HL-60 (cell line): Measurements from ENCODE around the gene CTSS.

Source experiments
- DNase-seq, 2 experiments: peaks; one replicate each; pipeline ENCODE4 v3.0.0-alpha.2; 2010 to 2020; ENCODE audit warnings: low read depth in 1 of 2, low spot score in 1 of 2
- H3K27ac ChIP-seq: fragments of 250-450 bp; sonication (Bioruptor Pico); replicated peaks from 2 replicates; pipeline ENCODE4 v1.5.1; 2020; ENCODE audit warnings: mild to moderate bottlenecking, moderate library complexity
- H3K27me3 ChIP-seq: fragments of 250-450 bp; sonication (Bioruptor Pico); 2 replicates; pipeline ENCODE4 v1.5.1; 2021; ENCODE audit warnings: mild to moderate bottlenecking, moderate library complexity; ENCODE audit not compliant: insufficient read depth, poor library complexity, severe bottlenecking
- H3K4me3 ChIP-seq: replicated peaks from 2 replicates; pipeline ENCODE4 v1.5.1; 2011; ENCODE audit warnings: mild to moderate bottlenecking, control low read depth, low read length; ENCODE audit not compliant: insufficient read depth
- GABPA ChIP-seq: IDR thresholded peaks from 2 replicates; pipeline ENCODE4 v1.6.1; 2012; ENCODE audit warnings: low read depth
- POLR2AphosphoS5 ChIP-seq: IDR thresholded peaks from 2 replicates; pipeline ENCODE4 v1.6.1; 2012; ENCODE audit warnings: low read depth
- SPI1 ChIP-seq: IDR thresholded peaks from 2 replicates; pipeline ENCODE4 v1.6.1; 2012; ENCODE audit warnings: low read depth, mild to moderate bottlenecking, borderline replicate concordance
- TF ChIP-seq, protein P1 (sequence below): IDR thresholded peaks from one replicate; pipeline ENCODE4 v1.5.1; 2011; ENCODE audit warnings: low read length, control low read depth, inconsistent platforms; ENCODE audit not compliant: insufficient read depth
- TF ChIP-seq, protein P2 (sequence below): IDR thresholded peaks from 2 replicates; pipeline ENCODE4 v1.6.1; 2012; ENCODE audit warnings: low read depth; ENCODE audit not compliant: insufficient replicate concordance

CTSS gene

DNA sequence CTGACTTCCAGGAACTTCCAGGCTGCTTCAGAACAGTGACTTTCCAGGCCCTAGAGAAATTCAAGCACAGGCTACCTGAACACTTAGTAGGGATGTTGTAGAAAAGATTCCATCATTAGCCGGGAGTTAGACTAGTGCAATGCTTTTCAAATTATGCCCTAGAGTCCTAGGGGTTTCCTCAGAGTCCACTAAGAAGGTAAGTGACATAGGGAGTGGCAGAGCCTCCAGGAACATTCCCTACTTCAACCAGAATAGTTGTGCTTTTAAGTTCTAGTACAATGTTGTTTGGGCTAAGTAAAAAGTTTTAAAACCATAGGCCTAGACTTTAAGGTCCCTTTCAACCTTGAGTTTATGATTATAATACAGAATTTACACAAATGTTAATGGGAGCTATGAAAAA is 59.5 kb downstream of the CTSS start:
- DNase-seq: no peak
- H3K4me3 ChIP-seq: no peak overlapping the region
- no peak overlapping the region for H3K27ac ChIP-seq
- no peak for TF ChIP-seq GABPA
- no peak for TF ChIP-seq SPI1
- no peak for TF ChIP-seq POLR2AphosphoS5
- TF ChIP-seq, protein P1, sequence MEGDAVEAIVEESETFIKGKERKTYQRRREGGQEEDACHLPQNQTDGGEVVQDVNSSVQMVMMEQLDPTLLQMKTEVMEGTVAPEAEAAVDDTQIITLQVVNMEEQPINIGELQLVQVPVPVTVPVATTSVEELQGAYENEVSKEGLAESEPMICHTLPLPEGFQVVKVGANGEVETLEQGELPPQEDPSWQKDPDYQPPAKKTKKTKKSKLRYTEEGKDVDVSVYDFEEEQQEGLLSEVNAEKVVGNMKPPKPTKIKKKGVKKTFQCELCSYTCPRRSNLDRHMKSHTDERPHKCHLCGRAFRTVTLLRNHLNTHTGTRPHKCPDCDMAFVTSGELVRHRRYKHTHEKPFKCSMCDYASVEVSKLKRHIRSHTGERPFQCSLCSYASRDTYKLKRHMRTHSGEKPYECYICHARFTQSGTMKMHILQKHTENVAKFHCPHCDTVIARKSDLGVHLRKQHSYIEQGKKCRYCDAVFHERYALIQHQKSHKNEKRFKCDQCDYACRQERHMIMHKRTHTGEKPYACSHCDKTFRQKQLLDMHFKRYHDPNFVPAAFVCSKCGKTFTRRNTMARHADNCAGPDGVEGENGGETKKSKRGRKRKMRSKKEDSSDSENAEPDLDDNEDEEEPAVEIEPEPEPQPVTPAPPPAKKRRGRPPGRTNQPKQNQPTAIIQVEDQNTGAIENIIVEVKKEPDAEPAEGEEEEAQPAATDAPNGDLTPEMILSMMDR: no peak
- TF ChIP-seq, protein P2, sequence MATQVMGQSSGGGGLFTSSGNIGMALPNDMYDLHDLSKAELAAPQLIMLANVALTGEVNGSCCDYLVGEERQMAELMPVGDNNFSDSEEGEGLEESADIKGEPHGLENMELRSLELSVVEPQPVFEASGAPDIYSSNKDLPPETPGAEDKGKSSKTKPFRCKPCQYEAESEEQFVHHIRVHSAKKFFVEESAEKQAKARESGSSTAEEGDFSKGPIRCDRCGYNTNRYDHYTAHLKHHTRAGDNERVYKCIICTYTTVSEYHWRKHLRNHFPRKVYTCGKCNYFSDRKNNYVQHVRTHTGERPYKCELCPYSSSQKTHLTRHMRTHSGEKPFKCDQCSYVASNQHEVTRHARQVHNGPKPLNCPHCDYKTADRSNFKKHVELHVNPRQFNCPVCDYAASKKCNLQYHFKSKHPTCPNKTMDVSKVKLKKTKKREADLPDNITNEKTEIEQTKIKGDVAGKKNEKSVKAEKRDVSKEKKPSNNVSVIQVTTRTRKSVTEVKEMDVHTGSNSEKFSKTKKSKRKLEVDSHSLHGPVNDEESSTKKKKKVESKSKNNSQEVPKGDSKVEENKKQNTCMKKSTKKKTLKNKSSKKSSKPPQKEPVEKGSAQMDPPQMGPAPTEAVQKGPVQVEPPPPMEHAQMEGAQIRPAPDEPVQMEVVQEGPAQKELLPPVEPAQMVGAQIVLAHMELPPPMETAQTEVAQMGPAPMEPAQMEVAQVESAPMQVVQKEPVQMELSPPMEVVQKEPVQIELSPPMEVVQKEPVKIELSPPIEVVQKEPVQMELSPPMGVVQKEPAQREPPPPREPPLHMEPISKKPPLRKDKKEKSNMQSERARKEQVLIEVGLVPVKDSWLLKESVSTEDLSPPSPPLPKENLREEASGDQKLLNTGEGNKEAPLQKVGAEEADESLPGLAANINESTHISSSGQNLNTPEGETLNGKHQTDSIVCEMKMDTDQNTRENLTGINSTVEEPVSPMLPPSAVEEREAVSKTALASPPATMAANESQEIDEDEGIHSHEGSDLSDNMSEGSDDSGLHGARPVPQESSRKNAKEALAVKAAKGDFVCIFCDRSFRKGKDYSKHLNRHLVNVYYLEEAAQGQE: no peak
- no peaks in the 10 kb centered on the region for H3K27me3 ChIP-seq

DNA sequence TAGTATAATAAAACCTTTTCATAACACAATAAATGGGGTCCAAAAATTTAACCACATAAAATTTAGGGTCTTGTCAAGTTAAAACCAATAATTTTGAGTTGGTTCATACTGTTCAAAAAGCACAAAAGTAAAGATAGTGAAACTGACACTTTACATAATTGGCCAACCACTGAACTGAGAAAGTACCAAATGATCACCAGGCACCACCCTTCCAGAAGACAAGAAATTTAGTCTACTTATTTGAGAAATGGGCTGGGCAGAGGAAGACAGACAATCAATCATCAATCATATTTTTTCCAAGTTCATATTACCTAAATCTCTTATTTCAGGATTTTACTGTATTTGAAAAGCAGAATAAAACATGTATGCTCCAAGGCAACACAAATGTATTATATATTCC is 62.2 kb downstream of the CTSS start:
- DNase-seq: no peak
- H3K27ac ChIP-seq: no peak overlapping the region
- TF ChIP-seq, protein P2: no peak
- TF ChIP-seq, protein P1: no peak
- TF ChIP-seq POLR2AphosphoS5 (no peak), SPI1 (no peak), GABPA (no peak)
- H3K27me3 ChIP-seq: no peaks in the 10 kb centered on the region
- no peak overlapping the region for H3K4me3 ChIP-seq

DNA sequence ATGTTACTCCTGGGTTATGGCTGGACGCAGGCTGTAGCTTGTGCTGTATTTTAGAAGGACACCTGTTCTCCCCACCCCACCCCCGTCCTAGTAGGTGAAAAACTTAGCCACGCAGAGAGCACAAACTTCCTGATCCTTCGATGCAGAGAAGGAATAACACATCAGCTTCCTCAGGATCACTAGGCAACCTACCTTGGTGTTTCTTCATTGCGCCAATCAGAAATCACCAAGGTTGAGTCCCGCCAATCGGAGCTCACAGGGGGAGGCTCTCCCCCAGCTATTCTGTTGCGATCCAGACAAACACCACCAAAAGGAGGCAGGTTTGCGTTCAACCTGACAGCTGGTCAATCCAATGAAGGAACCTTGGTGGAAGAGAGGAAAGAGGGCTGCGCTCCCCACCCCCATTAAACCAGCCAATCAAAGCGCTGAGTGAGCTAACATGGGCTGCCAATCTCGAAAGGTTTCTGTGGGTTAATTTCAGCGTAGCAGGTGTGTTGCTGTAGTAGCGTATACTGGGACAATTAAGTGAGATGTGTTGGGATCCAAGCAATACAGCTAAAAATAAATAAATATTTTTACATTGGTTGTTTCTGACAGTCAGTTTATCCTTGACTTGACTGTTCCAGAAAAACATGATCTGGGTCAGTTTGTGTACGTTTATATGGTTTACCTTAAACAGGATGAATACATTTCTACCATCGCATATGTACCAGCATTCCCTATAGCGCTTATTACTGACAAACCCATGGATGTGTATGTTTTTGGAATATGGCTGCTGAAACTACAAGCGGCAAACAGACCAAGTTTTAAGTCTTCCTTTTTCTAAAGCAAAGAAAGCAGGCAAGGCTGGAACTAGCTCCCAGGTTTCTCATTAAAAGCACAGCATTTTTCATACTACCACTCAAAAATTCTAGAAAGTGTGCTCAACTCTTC is 68.3 kb downstream of the CTSS start, which contains the start of gene GOLPH3L:
GOLPH3L (minus strand) TSS at position 160 of the 933 bp plus-strand sequence. CDS start 2,316 bp downstream, outside the sequence.
- peak within 1 kb of the TSS; percentile 56 for H3K4me3 ChIP-seq
- no peaks in the 10 kb centered on the region for H3K27me3 ChIP-seq
- peak within 1 kb of the TSS; percentile 78 for H3K27ac ChIP-seq
- TF ChIP-seq SPI1 (no peak), GABPA (no peak), POLR2AphosphoS5 (peak; percentile 28; the same call in 1 of the 2 replicates)
- peak; percentile 98 to 99 for DNase-seq

DNA sequence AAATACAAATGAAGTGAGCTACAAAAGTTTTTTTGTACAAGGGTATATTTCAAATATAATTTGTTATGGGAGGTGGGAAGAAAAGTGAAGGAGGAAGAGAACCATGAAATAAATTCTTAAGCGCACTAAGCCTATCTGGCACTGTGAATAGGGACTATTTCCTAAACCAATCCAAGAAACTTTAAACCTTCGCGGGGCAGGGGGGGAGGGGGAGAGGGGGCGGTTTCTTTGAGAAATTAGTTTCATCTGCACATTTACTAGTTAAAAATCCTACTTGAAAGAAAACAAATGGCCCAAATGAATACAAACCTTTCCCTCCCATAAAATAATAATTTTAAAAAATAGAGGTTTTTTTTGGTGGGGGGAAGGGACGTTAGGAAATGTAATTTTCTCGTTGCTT is 69.0 kb downstream of the CTSS start:
- H3K27me3 ChIP-seq: no peaks in the 10 kb centered on the region
- no peak for DNase-seq
- H3K27ac ChIP-seq: peak overlapping the region; percentile 78
- H3K4me3 ChIP-seq: peak overlapping the region; percentile 56
- TF ChIP-seq SPI1 (no peak), GABPA (no peak), POLR2AphosphoS5 (no peak)
- TF ChIP-seq, protein P1: no peak
- TF ChIP-seq, protein P2: no peak
